ENCODE measurements around the gene RAD51. TPM values are rescaled to one million over a fixed set of nuclear protein-coding genes. Genes with fewer than 3 reads are reported as not detected.

Gene RAD51
- polyA plus RNA-seq, 3 donors = 0.24 to 1.0 (median 0.31) TPM

DNA sequence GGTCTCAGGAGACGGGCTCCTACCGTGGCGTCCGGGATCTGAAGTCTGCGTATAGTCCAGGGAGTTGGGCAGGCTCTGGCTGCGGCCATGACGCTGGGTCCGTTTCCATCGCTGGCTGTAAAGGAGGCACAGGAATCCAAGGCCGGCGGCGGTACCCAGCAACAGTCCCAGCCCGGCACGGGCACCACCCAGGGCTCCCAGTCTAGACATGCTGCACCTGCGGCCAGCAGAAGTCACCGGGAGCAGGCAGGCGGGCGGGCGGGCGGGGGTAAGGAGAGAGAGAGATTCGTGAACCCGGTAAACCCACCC, 59.6 kb downstream of the RAD51 start:
- 0 to 1% (median 1%) methylated on average over 21 to 22 of the region's 22 CpGs for WGBS, 3 donors
- no peak overlapping the region for H3K27ac ChIP-seq (ENCODE audit: low read depth, low read length)

DNA sequence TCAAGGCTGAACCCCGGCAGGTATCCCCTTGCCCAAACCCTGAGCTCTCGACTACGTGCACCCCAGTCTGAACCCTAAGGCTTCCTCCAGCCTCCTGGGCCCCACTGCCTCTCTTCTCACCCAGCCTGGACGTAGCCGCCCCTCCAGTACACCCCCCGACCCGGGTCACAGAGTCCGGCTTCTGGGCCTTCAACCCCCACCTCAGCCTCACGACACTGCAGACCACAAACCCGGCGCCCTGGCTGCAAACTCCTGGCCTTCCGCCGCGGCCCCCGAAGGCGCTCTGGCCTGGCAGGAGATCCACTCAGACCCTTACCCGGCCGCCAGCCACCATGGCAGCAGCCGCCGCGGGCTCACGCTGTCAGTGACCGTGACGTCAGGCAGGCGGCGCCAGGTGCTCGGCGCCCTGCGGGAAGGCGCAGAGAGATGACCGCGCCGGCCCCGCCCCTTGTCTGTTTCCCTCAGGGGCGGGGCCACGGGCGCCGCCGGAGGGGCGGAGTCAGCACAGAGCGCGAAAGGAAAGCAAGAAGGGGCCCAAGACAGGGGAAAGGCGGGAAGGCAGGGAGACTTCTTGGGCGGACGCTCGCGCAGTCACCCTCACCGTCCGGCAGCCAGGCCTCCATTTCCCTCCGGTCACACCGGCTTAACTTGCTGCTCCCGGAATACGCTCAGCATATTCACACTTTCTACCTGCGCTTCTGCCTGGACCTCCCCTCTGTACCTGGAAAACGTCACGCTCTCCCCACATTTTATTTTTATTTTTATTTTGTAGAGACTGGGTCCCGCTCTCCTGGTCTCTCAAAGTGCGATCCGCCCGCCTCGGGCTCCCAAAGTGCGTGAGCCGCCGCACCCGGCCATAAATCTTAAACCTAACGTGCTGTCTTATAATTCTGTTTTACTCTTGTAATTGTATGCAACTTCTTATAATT, 60.2 kb downstream of the RAD51 start, which contains the start of gene RMDN3:
RMDN3 (minus strand) TSS at position 372 of the 929 bp plus-strand sequence. CDS start 471 bp downstream, outside the sequence.
- no peak within 1 kb of the TSS for H3K27ac ChIP-seq (ENCODE audit: low read depth, low read length)
- 1% methylated on average over 65 to 66 of the region's 66 CpGs for WGBS, 3 donors

DNA sequence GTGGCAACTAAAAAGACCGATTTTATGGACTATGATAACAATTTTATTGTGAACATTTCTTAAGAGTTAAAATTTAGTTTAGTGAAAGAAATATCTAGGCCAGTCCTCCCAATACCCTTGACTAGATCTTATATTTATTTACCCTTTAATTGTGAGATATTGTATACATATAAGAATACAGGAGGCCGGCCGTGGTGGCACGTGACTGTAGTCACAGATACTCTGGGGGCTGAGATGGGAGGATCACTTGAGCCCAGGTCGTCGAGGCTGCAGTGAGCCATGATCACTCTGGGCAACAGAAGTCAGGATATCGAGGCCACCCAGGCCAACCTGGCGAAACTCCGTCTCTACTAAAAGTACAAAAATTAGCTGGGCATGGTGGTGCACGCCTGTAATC, 60.8 kb downstream of the RAD51 start:
- no peak overlapping the region for H3K27ac ChIP-seq (ENCODE audit: low read depth, low read length)
- WGBS, 3 donors = 65 to 76% (median 66%) methylated on average over 10 of the region's 10 CpGs

DNA sequence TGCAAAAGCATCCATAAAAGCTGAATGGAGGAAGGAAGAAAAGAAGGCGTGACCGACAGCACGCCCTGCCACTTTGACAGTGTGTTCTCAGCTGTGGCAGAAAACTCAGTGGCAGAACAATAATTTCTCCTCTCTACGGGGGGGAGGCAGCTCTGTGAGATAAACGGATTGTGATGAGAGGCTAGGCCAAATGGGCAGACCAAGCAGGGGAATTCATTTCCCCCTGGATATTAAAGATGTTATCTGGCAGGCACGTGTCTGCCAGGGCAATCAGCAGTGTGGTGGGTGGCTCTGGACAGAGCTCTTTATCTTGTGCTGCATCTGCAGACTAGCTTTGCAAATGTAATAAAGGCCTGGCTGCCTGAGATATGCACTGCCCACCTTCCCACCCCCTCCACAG, 62.0 kb downstream of the RAD51 start:
- no peak overlapping the region for H3K27ac ChIP-seq (ENCODE audit: low read depth, low read length)
- WGBS, 3 donors = 41 to 52% (median 47%) methylated on average over 6 of the region's 6 CpGs

DNA sequence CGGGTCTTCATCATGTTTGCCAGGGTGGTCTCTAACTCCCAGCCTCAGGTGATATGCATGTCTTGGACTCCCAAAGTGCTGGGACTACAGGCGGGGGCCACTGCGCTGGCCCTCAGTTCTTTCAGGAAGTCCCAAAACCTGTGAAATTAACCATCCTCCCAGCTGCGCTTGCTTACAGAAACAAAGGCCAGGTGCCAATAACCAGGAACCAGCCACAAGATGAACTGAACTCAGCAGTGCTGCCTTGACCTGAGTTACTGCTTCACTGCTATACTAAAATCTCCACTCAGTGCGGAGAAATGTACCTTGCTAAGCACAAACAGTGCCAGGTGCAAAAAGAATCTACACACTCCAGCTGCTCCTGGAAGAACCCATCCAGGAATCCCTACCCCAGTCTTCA, 65.0 kb downstream of the RAD51 start:
- WGBS, 3 donors = 91 to 95% (median 93%) methylated on average over 5 of the region's 5 CpGs
- no peak overlapping the region for H3K27ac ChIP-seq (ENCODE audit: low read depth, low read length)

DNA sequence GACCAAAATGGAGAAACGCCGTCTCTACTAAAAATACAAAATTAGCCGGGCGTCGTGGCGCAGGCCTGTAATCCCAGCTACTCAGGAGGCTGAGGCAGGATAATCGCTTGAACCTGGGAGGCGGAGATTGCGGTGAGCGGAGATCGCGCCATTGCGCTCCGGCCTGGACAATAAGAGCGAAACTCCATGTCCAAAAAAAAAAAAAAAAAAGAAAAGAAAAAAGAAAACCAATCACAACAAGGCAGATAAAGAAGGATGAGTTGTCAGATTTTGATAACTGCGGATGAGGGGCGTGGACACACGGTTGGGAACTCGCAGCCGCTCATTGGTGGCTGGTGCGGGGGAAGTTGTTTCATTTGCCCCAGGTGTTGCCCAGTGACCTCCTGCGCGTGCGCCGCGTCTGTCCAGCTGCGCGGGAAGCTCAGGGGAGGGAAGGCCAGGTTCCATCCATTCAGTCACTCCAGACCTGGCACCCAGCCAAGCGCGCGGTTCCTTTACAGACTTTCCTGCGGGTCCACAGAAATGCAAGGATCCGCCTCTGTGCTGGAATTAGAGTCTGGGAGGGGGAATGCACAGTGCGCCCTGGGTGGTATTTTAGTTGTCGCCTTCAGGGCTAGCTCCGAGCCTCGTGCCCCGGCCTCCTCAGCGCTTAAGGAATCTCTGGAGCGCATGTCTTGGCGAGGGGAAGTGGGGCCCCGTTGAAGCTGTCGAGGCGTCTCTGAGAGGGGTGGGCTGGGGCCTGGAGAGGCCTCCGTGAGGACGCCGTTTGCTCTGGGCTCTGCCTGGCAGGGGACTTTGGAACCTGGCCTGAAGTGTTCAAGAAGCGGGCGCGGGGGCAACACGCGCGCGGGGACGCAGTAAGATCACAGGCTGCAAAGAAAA, 68.2 kb downstream of the RAD51 start:
- 28 to 29% (median 28%) methylated on average over 55 of the region's 55 CpGs for WGBS, 3 donors
- no peak overlapping the region for H3K27ac ChIP-seq (ENCODE audit: low read depth, low read length)

DNA sequence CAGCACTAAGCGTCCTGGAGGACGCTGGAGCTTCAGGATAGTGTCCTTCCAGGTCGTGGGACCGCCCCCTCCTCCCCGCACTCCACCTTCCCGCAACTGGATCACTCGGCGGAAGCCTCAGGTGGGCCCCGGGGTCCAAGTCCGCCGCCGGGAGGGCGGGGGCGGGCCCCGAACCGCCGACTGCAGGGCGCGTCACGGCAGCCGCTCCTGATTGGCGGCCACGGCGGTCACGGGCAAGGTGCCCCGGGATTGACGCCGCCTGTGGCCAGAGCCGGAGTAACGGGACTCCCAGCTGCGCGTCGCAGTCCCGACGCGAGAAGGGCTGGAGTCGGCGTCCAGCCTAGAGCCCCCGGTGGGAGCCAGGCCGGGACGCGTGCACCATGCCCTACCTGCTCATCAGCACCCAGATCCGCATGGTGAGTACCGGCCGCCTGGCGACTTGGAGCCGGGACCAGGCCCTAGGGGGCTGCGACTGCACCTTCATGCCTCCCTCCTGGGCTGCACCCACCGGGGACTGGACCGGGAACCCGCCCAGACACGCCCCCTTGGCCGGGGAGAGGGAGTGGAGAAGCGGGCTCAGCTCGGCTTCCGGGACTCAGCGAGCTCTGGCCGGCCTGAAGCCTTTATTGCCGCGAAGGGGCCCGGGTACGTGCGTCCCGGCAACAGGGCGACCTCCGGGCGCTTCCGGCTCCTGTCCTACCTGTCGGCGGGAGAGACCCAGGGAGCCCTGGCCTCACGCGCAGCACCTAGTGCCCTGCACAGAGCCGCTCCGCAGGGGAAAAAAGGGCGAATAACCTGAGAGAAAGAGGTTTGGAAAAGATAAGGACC, 69.0 kb downstream of the RAD51 start, which contains the start of gene GCHFR:
GCHFR (plus strand) TSS at position 268 of the 828 bp plus-strand sequence; CDS start at position 381, 113 bp downstream.
- no peak within 1 kb of the TSS for H3K27ac ChIP-seq (ENCODE audit: low read depth, low read length)
- WGBS, 3 donors = 0 to 1% (median 0%) methylated on average over 68 to 75 of the region's 75 CpGs

DNA sequence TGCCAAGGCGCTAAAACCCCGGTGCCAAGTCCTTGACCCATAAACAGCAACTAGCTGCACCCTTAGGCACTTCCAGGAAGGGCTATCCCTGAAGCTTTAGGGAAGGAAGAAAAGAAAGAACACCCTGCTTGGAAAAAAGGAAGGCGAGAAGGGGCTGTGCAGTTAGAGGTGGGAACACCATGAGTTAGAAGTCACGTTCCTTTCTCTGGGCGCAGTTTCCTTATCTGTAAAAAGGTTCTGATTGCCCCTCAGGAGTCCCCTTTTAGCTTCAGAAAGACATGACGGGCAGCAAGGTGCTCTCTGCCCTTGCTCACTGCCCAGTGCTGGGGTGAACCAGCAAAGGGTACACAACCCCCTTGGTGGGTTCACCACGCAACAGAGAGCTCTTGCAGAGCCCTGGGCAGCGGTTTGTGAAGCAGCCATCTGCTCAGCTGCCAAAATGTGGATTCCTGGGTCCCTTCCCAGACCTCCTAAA, 69.7 kb downstream of the RAD51 start:
- no peak overlapping the region for H3K27ac ChIP-seq (ENCODE audit: low read depth, low read length)
- 21 to 31% (median 22%) methylated on average over 8 of the region's 8 CpGs for WGBS, 3 donors

DNA sequence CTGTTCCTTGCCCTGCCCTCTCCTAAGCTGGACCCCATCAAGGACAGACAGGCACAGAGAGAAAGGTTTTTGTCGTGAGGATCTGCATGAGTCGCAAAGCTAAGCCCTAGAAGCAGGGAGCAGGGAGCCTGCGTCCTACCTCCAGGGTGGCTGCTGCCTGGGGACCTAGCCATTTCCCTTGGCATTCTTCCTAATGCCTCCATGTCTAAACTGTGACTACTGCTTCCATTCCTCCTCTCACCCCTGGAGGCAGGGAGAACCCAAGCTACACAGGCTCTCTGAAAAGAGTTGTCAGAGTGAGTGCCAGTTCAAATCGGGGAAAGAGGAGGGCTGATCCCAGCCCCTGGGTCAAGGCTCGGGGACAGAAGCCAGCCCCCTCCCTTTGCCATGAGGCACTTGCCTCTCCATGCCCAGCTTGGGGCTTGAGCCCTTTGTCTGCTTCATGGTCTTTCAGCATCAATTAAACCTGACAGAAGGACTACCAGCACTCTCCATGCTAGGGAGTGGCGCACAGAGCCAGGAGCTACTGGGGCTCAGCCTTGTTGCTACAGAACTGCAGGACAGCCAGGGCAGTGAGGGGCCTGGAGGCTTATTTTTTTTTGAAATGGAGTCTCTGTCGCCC, 71.3 kb downstream of the RAD51 start:
- H3K27ac ChIP-seq (ENCODE audit: low read depth, low read length) = no peak overlapping the region
- 78 to 83% (median 79%) methylated on average over 7 of the region's 7 CpGs for WGBS, 3 donors

DNA sequence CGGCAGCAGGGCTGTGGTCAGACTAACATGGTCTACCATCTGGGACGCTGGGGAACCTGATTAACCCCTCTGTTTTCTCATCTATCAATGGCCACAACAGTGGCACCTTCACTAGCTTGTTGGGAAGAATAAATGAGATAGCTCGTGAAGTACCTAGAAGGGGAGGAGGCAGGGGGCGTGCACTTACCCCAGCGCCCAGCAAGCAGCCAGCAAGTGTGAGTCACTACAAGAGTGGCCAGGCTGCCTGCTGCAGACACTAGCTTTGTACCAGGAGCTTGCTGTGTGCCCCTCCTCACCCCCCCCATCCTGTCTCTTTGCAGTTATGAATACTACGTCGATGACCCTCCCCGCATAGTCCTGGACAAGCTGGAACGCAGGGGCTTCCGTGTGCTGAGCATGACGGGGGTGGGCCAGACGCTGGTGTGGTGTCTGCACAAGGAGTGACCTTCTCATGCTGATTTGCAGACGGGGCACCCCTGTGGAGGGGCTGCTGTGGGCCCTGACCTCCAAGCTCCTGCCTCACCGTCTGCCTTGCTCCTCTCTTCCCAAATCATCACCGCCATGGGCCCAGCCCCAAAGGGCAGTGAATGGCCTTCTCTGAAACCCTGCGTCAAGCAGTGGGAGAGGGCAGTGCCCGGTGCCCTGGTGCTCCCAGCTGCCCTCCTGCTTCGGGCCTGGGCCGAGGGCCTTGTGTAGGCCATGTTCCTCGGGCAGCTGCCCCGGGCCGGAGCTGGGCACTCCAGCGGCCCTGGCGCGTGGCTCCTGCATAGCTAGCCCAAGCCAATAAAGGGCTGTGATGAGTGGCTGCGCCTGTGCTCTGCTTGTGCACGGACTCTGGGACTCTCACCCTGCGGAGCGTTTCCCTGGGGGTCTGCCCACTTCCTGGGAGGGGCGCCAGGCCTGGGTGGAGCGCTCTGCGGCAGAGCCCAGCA, 72.2 kb downstream of the RAD51 start:
- WGBS, 3 donors = 91 to 93% (median 92%) methylated on average over 32 of the region's 32 CpGs

DNA sequence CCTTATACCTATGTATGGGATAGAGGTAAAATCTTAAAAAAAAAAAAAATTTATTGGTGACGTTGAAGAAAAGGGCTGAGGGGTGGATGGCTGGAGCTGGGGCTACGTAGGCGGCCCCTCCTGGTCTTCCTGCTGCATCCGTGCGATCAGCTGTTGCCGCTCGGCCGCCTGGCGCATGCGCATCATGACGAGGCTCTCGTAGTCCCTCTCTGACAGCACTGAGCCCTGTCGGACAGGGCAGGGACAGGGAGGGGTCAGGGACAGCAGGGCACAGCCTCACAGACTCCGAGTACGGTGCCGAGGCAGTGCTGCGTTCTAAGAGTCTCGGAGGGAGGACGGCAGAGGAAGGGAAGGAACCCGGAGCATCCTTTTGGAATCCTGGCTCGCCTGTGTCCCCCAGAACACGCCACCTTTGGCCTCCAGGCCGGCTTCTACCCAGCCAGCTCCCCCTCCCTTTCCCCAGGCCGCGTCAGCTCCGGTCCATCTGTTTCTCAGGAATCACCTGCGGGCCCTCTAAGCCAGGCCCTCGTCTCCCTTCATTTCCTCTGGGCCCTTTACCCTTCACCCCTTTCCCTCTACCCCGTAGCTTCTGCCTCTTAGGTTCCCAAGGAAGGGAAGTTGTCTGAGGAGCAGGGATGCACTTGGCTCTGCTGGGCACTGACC, 73.0 kb downstream of the RAD51 start:
- WGBS, 3 donors = 71 to 92% (median 85%) methylated on average over 23 to 29 of the region's 29 CpGs
- H3K27ac ChIP-seq (ENCODE audit: low read depth, low read length) = no peak overlapping the region

More for the DNA sequence above, 72.2 kb downstream of the RAD51 start:
- H3K27ac ChIP-seq (ENCODE audit: low read depth, low read length) = no peak overlapping the region

DNA sequence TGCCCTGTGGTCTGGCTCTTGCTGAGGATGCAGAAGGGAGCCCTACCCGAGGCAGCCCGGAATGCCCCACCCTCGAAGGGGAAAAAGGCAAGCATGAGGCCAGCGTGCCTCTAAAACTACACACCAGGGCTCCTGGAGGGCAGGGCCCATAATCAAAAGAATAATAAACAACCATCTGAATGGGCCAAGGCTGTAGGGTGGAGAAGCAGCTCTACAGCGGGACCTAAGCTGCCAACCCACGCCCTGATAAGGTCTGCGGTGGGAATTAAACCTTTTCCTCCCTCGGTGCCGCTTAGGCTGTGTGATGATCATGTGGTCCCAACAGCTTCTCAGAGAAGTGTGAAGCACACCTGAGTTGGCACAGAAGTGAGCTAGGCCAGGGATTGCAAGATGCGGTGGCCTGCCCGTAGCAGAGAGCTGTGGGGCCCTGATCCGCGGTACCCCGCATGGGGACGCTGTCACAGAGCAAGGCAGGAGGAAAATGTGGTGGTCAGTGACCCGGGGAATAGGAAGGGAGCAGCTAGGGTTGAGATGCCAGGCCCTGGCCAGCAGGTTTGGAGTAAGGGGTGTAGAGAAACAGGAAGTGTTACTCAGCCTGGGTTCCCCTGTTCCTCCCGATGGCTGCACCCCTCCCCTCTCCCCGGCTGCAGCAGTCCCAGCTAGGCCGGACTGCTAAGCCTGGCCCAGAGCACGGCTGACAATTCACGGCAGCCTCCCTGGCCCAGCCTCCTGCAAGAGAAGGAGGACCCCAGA, 73.7 kb downstream of the RAD51 start:
- WGBS, 3 donors = 52 to 82% (median 58%) methylated on average over 21 of the region's 21 CpGs
- H3K27ac ChIP-seq (ENCODE audit: low read depth, low read length) = no peak overlapping the region

DNA sequence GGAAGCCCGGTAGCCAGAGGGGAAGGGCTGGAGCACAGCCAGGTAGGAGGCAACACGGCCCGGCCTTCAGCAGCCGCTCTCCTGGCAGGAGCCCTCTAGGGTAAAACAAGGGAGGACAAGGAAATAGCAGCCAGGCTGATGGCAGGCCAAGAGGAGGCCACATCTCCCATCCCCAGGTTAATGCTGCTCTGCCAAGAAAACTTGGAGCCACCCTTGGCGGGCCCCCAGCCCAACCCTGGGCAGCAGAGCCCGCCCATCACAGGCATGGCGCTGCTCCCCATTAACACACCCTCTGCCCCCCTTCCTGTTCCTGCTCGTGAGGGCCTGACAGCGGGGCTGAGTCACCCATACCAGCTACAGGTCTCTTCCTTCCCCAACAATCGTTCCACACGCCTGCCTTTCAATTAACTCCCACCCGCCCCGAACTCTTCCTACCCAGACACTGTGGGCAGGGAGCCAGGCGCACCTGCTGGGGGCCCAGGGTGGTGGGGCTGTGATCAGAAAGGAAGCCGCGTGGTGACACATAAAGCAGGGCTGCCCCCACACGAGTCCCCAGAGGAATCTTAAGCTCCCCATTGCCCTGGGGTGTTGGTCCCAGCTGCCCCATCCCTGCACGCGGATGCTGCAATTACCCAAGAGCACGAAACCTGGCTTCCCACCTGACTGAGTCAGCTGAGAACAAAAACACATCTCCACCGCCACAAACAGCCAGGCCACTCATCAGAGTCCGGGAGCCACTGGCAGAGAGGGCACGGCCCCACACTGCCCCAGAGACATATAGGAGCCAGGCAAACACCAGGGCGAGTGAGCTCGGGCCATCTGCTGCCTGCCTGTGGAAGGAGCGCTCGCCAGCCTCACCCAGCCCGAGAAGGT, 74.5 kb downstream of the RAD51 start, which contains the start of gene C15orf62:
C15orf62 (plus strand) TSS at position 707 of the 873 bp plus-strand sequence. CDS start 516 bp downstream, outside the sequence.
- 30 to 66% (median 33%) methylated on average over 28 of the region's 28 CpGs for WGBS, 3 donors
- no peak within 1 kb of the TSS for H3K27ac ChIP-seq (ENCODE audit: low read depth, low read length)

DNA sequence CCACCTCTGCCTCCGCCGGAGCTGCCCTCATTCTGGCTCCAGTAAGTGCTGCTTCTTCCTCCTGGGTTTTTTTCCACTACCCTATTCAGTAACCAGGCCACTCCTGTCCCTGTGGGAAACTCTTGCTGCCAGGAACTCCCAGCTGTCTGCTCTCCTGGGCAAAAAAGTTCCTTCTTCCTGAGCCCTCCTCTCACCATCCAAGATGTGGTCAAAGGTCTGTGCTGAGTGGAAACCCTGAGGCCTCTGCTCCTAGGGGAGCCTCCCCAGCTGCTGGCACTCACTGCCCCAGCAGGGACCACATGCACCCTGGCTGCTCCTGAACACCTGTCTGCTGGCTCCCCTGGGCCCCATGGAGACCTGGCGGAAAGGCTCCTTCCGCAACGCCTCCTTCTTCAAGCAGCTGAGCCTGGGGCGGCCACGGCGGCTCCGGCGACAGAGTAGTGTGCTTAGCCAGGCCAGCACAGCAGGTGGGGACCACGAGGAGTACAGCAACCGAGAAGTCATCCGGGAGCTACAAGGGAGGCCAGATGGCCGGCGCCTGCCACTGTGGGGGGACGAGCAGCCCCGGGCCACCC, 75.3 kb downstream of the RAD51 start:
- no peak overlapping the region for H3K27ac ChIP-seq (ENCODE audit: low read depth, low read length)
- 66 to 83% (median 71%) methylated on average over 14 to 17 of the region's 17 CpGs for WGBS, 3 donors

All from adipose tissue (tissue), 3 donors.